WERI-Rb-1 (cell line): ENCODE results near the gene PNMA6E.
A peak's percentile ranks its signal among the peaks of the same experiment; 100 is the strongest.

Experiments
- DNase-seq: peaks from one replicate; pipeline ENCODE4 v3.0.0-alpha.2; 2020
- H3K27ac ChIP-seq: fragments of 250-450 bp; sonication (Bioruptor Pico); 2 replicates; pipeline ENCODE4 v1.5.1; 2020; ENCODE audit warnings: mild to moderate bottlenecking, moderate library complexity
- H3K27me3 ChIP-seq: fragments of 250-450 bp; sonication (Bioruptor Pico); 2 replicates; pipeline ENCODE4 v1.5.1; 2021; ENCODE audit warnings: mild to moderate bottlenecking, low read depth, moderate library complexity; ENCODE audit not compliant: insufficient read depth, severe bottlenecking
- H3K36me3 ChIP-seq: fragments of 250-450 bp; sonication (Bioruptor Pico); 2 replicates; pipeline ENCODE4 v1.5.1; 2020; ENCODE audit warnings: mild to moderate bottlenecking, moderate library complexity
- H3K4me3 ChIP-seq: 2 replicates; pipeline ENCODE4 v1.5.1; 2011; ENCODE audit warnings: low read depth, mild to moderate bottlenecking, control low read depth, low read length
- H3K9me3 ChIP-seq: fragments of 250-450 bp; sonication (Bioruptor Pico); 2 replicates; pipeline ENCODE4 v1.5.1; 2021; ENCODE audit warnings: mild to moderate bottlenecking, moderate library complexity; ENCODE audit not compliant: severe bottlenecking
- TF ChIP-seq, protein P1 (sequence below): IDR thresholded peaks from 2 replicates; pipeline ENCODE4 v1.5.1; 2011; ENCODE audit warnings: low read depth, mild to moderate bottlenecking, control low read depth, inconsistent platforms, low read length

The PNMA6E gene

DNA sequence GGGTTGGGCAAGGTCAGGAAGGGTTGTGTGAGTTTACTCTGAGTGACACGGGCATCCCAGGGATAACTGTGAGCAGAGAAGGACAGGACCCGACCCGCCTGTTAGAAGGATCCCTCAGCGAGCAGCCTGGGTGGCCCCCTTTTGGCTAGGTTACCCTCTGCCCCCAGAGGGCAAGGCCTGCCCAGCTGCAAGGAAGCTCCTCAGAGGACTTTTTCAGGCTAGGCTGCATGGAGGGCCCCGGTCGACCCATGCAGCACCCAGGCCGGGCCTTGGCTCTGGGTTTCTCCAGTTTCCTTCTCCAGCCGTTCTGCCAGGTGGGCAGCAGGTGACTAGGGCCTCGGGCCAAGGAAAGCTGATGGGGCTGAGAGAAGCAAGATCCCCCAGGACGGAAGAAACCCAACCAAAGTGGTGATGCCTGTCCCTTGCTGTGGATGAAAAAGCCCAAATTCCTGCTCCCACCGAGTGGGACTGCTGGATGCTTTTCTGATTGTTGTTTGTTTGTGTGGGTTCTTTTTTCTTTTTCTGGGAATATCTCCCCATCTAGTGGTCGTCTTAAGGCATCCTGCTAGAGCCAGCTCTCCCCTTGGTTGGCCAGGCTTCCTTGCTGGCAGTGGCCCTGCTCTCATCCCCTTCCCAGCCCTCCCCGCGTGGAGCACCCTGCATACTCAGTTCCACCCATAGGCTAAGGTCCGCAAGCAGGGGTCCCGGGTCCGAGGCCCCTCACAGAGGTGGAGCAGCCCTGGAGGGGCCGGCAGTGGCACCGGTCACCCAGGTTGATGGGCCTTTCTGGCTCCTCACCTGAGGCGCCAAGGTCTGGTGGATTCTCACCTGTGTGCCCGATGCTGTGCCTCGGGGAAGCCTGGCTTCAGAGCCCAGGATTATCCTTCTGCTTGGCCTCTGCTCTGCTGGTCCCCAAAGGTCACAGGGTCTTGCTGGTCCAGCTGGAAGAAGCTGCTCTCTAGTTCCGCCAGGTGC is 11.9 kb upstream of the PNMA6E start:
- Histone ChIP-seq H3K36me3 (no peaks in the 10 kb centered on the region), H3K27me3 (peaks cover 50% of the 10 kb centered on the region), H3K4me3 (no peak overlapping the region), H3K27ac (no peak overlapping the region), H3K9me3 (no peaks in the 10 kb centered on the region)
- TF ChIP-seq, protein P1, sequence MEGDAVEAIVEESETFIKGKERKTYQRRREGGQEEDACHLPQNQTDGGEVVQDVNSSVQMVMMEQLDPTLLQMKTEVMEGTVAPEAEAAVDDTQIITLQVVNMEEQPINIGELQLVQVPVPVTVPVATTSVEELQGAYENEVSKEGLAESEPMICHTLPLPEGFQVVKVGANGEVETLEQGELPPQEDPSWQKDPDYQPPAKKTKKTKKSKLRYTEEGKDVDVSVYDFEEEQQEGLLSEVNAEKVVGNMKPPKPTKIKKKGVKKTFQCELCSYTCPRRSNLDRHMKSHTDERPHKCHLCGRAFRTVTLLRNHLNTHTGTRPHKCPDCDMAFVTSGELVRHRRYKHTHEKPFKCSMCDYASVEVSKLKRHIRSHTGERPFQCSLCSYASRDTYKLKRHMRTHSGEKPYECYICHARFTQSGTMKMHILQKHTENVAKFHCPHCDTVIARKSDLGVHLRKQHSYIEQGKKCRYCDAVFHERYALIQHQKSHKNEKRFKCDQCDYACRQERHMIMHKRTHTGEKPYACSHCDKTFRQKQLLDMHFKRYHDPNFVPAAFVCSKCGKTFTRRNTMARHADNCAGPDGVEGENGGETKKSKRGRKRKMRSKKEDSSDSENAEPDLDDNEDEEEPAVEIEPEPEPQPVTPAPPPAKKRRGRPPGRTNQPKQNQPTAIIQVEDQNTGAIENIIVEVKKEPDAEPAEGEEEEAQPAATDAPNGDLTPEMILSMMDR = 0 out of 2 replicates have a peak, but pooled peaks have one; percentile 20
- DNase-seq = no peak

DNA sequence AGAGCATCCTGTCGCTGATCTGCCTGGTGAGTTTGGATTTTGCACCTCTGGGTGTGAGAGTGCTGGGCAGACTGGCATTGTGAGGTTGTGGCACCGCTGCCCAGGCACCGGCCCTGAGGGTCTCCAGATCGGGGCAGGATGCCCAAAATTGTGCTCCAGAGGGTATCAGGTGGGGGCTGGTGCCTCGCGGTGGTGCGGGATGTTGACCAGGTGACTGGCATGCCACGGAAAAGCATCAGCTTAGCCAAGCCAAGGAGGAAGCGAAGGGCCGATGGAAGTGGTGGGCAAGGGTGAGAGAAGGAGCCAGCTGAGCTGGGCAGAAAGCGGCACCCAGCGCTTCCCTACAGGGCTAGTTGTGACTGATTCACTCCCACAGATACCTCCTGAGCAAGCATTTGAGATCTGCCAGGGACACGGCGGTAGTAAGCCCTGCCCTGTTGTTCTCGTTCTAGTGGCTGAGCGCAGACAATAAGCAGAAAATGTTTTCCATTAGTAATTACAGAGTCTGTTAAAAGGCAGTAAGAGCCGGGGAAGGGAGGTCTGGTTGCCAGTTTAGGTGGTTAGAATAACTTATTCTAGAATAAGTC is 10.9 kb upstream of the PNMA6E start:
- H3K27me3 ChIP-seq = peaks cover 51% of the 10 kb centered on the region
- no peak overlapping the region for H3K27ac ChIP-seq
- H3K4me3 ChIP-seq = no peak overlapping the region
- H3K9me3 ChIP-seq = no peaks in the 10 kb centered on the region
- TF ChIP-seq, protein P1 = no peak
- DNase-seq = no peak
- H3K36me3 ChIP-seq = no peaks in the 10 kb centered on the region

DNA sequence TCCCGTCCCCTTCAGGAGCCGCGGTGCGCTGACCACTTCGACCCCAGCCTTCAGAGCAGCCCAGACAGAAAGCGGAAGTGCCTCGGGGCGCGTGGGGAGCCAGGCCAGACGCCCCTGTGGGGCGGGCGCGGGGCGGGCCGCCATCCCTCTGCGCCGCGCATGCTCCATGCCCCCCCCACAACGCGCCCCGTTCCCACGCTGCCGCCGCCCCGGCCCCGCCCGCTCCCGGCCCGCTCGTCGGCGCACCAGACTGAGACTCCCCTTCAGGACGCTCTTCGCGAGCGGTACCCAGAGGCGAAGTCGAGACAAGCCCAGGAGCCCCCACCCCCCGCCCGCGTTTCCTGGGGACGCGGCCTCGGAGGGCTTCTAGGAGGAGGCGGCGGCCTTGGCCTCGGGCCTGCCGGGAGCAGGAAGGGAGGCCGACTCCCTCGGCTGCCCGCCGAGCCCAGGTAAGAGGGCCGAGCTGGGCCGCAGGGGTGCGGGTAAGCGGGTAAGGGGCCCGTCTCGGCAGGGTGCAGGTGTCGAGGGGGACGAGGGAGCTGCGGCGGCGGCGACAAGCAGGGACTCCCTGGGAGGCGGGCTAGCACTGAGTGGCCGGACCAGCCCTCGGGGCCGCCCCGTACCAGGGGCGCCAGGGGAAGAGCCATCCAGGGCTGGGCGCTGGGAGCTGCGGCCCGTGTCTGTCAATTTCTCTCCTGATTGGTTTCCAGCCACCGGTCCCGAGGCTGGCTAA is 10.3 kb upstream of the PNMA6E start, which contains the start of gene ZFP92:
Gene ZFP92 (plus strand): TSS at position 218 of the 733 bp plus-strand sequence. CDS start 6,851 bp downstream, outside the sequence.
- Histone ChIP-seq H3K27me3 (peaks cover 53% of the 10 kb centered on the region), H3K36me3 (no peaks in the 10 kb centered on the region), H3K9me3 (no peaks in the 10 kb centered on the region), H3K4me3 (peak within 1 kb of the TSS; percentile 28), H3K27ac (no peak within 1 kb of the TSS)
- no peak for DNase-seq
- TF ChIP-seq, protein P1 = no peak

DNA sequence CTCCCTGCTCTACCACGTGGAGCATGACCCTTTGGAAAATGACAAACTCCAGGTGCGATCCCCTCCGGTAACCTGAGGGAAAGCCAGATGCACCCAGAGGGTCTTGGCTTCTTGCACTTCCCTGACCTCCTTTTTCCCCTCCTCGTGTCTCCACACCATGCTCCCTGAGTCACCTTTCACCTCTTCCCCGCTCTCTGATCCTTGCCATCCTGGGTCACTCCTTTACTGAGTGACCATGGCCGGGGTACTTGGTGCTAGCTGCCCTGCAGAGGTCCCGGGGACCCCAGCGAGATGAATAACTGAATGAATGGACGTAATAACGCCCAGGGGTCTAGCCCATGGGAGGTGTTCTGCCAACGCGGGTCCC is 9.7 kb upstream of the PNMA6E start:
- no peaks in the 10 kb centered on the region for H3K9me3 ChIP-seq
- peaks cover 53% of the 10 kb centered on the region for H3K27me3 ChIP-seq

DNA sequence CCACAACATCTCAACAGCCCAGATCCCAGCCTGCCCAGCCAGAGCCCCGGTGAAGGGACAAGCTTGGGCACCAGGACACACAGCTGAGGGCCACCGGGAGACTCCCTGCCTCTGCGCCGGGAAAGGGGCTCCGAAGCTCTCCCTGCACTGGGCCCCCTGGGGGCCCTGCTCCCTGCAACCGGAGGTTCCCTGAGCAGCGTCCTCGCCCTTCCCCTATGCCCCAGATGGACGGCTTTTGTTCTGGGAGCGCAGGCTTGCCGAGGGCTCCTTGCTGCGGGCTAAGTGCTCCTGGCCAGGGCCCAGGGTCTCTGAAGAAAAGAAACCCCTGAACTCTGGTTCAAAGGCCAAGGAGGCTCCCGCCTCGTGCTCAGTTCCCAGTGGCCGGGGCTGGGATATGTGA is 9.2 kb upstream of the PNMA6E start:
- Histone ChIP-seq H3K4me3 (no peak overlapping the region), H3K27ac (no peak overlapping the region), H3K9me3 (no peaks in the 10 kb centered on the region), H3K27me3 (peaks cover 57% of the 10 kb centered on the region), H3K36me3 (no peaks in the 10 kb centered on the region)
- no peak for DNase-seq
- TF ChIP-seq, protein P1 = no peak

More for the DNA sequence above, 9.7 kb upstream of the PNMA6E start:
- Histone ChIP-seq H3K36me3 (no peaks in the 10 kb centered on the region), H3K4me3 (no peak overlapping the region), H3K27ac (no peak overlapping the region)
- TF ChIP-seq, protein P1 = no peak
- no peak for DNase-seq
